Activated CD4-positive, alpha-beta memory T cell treated with anti-CD3 and anti-CD28 coated beads for 36 hours (primary cell): ENCODE results near the gene NLK. TPM values are rescaled to one million over a fixed set of nuclear protein-coding genes. Genes with fewer than 3 reads are reported as not detected.
"Not testable (repeated sequence)": the region's sequence is repeated elsewhere in the genome, so short reads cannot be mapped to it uniquely, and the experiment has no call there.

Experiments
- CTCF ChIA-PET: fragments of 350-600 bp; sonication (Branson Sonifier 250); formaldehyde crosslinking; loops from one replicate; lab custom pipeline; 2021; ENCODE audit warnings: antibody characterized with exemption, inconsistent platforms; lab: Charles Lee
- POLR2A ChIA-PET: fragments of 350-600 bp; sonication (Branson Sonifier 250); formaldehyde crosslinking; loops from one replicate; lab custom pipeline; 2021; ENCODE audit warnings: antibody characterized with exemption; lab: Charles Lee
- DNase-seq: peaks from one replicate; pipeline ENCODE4 v3.0.0-alpha.2; 2020
- H3K27ac Mint-ChIP-seq: one replicate; pipeline ENCODE4 v1.8.0; 2021; ENCODE audit warnings: mixed read lengths
- H3K27me3 Mint-ChIP-seq: one replicate; pipeline ENCODE4 v1.8.0; 2021; ENCODE audit warnings: mixed read lengths
- H3K36me3 Mint-ChIP-seq: one replicate; pipeline ENCODE4 v1.8.0; 2021; ENCODE audit warnings: mixed read lengths
- H3K4me1 Mint-ChIP-seq: one replicate; pipeline ENCODE4 v1.8.0; 2021; ENCODE audit warnings: low read depth, mixed read lengths
- H3K4me3 Mint-ChIP-seq: one replicate; pipeline ENCODE4 v1.8.0; 2021; ENCODE audit warnings: mild to moderate bottlenecking, mixed read lengths
- H3K9me3 Mint-ChIP-seq: one replicate; pipeline ENCODE4 v1.8.0; 2021; ENCODE audit warnings: mixed read lengths
- intact Hi-C: fragments of 100-400 bp; cut with micrococcal nuclease; formaldehyde crosslinking; loops from one replicate; pipeline ENCODE4 v1.15.1; 2023
- total RNA-seq, 2 experiments: library from RNA; stranded (reverse); gene quantifications; one replicate each; pipeline ENCODE4 v1.2.3, GENCODE V29; 2021

NLK gene
- total RNA-seq, 2 experiments from 2014 or later, result 6.8 to 8.3 TPM

- Mint-ChIP-seq H3K36me3 (no peaks in the 10 kb centered on the region), H3K4me3 (no peak overlapping the region), H3K4me1 (no peaks in the 10 kb centered on the region), H3K9me3 (no peaks in the 10 kb centered on the region), H3K27ac (no peak overlapping the region), H3K27me3 (peaks cover 10% of the 10 kb centered on the region)
- ChIA-PET POLR2A (no interaction called here), CTCF (no interaction called here)
- no peak for DNase-seq
- intact Hi-C loops, result no loop called here
Observed at GRCh38 chr17:28018439-28019070, 23.9 kb upstream of the NLK start.

DNA sequence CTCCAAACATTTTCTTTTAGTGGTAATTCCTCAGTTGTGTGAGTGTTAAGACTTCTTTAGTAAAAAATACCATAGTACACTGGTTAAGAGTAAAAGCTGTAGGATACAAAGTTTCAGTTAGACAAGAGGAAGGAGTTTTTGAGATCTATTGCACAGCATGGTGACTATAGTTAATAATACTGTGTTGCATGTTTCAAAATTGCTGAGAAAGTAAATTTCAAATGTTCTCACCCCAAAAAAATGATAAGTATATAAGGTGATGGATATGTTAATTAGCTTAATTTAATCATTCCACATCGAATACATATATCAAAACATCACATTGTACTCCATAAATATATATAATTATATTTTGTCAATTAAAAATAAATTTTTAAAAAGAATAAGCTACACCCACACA, 22.0 kb upstream of the NLK start:
- no peak overlapping the region for H3K4me3 Mint-ChIP-seq
- H3K27ac Mint-ChIP-seq, result no peak overlapping the region
- no peaks in the 10 kb centered on the region for H3K4me1 Mint-ChIP-seq
- no peaks in the 10 kb centered on the region for H3K9me3 Mint-ChIP-seq
- H3K36me3 Mint-ChIP-seq, result no peaks in the 10 kb centered on the region
- ChIA-PET CTCF (no interaction called here), POLR2A (no interaction called here)
- intact Hi-C loops, result no loop called here
- DNase-seq, result no peak
- peaks cover 10% of the 10 kb centered on the region for H3K27me3 Mint-ChIP-seq

DNA sequence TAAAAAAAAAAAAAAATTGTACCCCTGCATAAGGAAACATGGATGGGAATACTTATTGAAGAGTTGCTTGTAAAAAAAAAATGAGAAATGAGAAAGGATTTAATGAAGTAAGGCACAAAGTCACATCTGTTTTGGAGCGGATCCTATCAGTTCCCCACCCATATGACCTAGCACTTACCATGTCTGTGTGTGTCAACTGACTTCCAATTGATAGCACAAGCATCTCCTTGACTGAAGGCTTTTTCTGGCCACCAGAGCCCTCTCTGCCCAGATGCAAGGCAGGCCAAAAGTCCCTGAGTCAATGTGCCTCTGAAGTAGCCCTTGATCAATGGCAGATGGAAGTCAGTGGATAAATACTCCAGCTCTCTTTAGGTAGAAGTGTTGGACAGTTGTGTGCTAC, 13.4 kb upstream of the NLK start:
- no peaks in the 10 kb centered on the region for H3K36me3 Mint-ChIP-seq
- no peak overlapping the region for H3K27ac Mint-ChIP-seq
- H3K27me3 Mint-ChIP-seq, result no peaks in the 10 kb centered on the region
- no peaks in the 10 kb centered on the region for H3K9me3 Mint-ChIP-seq
- intact Hi-C loops, result no loop called here
- DNase-seq, result no peak
- no peaks in the 10 kb centered on the region for H3K4me1 Mint-ChIP-seq
- H3K4me3 Mint-ChIP-seq, result no peak overlapping the region
- ChIA-PET CTCF (no interaction called here), POLR2A (no interaction called here)

GRCh38 chr17:28030386-28030785, 12.1 kb upstream of the NLK start:
- Mint-ChIP-seq H3K27ac (no peak overlapping the region), H3K9me3 (no peaks in the 10 kb centered on the region), H3K36me3 (no peaks in the 10 kb centered on the region), H3K4me1 (no peaks in the 10 kb centered on the region), H3K27me3 (no peaks in the 10 kb centered on the region), H3K4me3 (no peak overlapping the region)
- ChIA-PET CTCF (interaction anchor here (0.9 kb wide), 1 partner anchor 49 kb away, joined by 3 read pairs; no protein-coding TSS in a partner anchor), POLR2A (no interaction called here)
- DNase-seq, result no peak
- intact Hi-C loops, result no loop called here

DNA sequence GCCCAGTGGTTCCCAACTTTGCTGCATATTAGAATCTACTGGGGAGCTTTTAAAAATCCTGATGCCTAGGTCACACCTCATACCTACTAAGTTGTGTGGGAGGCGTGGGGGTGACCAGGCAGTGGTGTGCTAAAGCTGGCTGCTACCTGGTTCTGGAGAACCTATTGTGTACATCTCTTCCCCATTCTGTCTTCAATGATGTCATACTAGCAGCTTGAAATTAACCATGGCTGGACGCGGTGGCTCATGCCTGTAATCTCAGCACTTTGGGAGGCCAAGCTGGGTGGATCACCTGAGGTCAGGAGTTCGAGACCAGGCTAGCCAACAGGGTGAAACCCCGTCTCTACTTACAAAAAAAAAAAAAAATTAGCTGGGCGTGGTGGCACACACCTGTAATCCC, 11.3 kb upstream of the NLK start:
- Mint-ChIP-seq H3K27ac (no peak overlapping the region), H3K36me3 (no peaks in the 10 kb centered on the region), H3K4me1 (no peaks in the 10 kb centered on the region), H3K27me3 (no peaks in the 10 kb centered on the region), H3K4me3 (no peak overlapping the region), H3K9me3 (no peaks in the 10 kb centered on the region)
- intact Hi-C loops, result no loop called here
- CTCF ChIA-PET, result interaction anchor here (0.7 to 0.9 kb wide), 2 partner anchors 50 to 100 kb away, joined by 3 to 4 read pairs; no protein-coding TSS in a partner anchor
- DNase-seq, result no peak
- POLR2A ChIA-PET, result no interaction called here

GRCh38 chr17:28033972-28034714, 8.3 kb upstream of the NLK start:
- POLR2A ChIA-PET, result no interaction called here
- H3K4me1 Mint-ChIP-seq, result peaks cover 1% of the 10 kb centered on the region
- H3K4me3 Mint-ChIP-seq, result no peak overlapping the region
- H3K9me3 Mint-ChIP-seq, result no peaks in the 10 kb centered on the region
- H3K27ac Mint-ChIP-seq, result no peak overlapping the region
- no peaks in the 10 kb centered on the region for H3K27me3 Mint-ChIP-seq
- H3K36me3 Mint-ChIP-seq, result no peaks in the 10 kb centered on the region
- intact Hi-C loops, result no loop called here
- DNase-seq, result no peak
- CTCF ChIA-PET, result no interaction called here

DNA sequence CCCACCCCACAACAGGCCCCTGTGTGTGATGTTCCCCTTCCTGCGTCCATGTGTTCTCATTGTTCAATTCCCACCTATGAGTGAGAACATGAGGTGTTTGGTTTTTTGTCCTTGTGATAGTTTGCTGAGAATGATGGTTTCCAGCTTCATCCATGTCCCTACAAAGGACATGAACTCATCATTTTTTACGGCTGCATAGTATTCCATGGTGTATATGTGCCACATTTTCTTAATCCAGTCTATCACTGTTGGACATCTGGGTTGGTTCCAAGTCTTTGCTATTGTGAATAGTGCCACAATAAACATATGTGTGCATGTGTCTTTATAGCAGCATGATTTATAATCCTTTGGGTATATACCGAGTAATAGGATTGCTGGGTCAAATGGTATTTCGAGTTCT, 7.0 kb upstream of the NLK start:
- DNase-seq, intact Hi-C loops, H3K27me3 Mint-ChIP-seq, H3K4me3 Mint-ChIP-seq, H3K9me3 Mint-ChIP-seq, CTCF ChIA-PET, POLR2A ChIA-PET, H3K36me3 Mint-ChIP-seq, H3K4me1 Mint-ChIP-seq, H3K27ac Mint-ChIP-seq: not testable (repeated sequence)

GRCh38 chr17:28035884-28036283, 6.6 kb upstream of the NLK start:
- H3K4me3 Mint-ChIP-seq, H3K27me3 Mint-ChIP-seq, H3K27ac Mint-ChIP-seq, DNase-seq, CTCF ChIA-PET, H3K36me3 Mint-ChIP-seq, H3K9me3 Mint-ChIP-seq, H3K4me1 Mint-ChIP-seq, intact Hi-C loops, POLR2A ChIA-PET: not testable (repeated sequence)

- Mint-ChIP-seq H3K9me3 (no peaks in the 10 kb centered on the region), H3K36me3 (no peaks in the 10 kb centered on the region), H3K4me3 (no peak overlapping the region), H3K27me3 (no peaks in the 10 kb centered on the region), H3K27ac (no peak overlapping the region), H3K4me1 (peaks cover 25% of the 10 kb centered on the region)
- ChIA-PET POLR2A (interaction anchor here (0.6 kb wide), 1 partner anchor 231 kb away, joined by 3 read pairs; no protein-coding TSS in a partner anchor), CTCF (interaction anchor here (0.8 kb wide), 1 partner anchor 145 kb away, joined by 3 read pairs; the partner anchor contains the start of gene LYRM9)
- intact Hi-C loops, result no loop called here
- no peak for DNase-seq
Observed at GRCh38 chr17:28038802-28039201, 3.7 kb upstream of the NLK start.

GRCh38 chr17:28039251-28039650, 3.2 kb upstream of the NLK start:
- Mint-ChIP-seq H3K4me3 (no peak overlapping the region), H3K27ac (no peak overlapping the region), H3K4me1 (peaks cover 30% of the 10 kb centered on the region), H3K36me3 (no peaks in the 10 kb centered on the region), H3K27me3 (no peaks in the 10 kb centered on the region), H3K9me3 (no peaks in the 10 kb centered on the region)
- DNase-seq, result no peak
- intact Hi-C loops, result no loop called here
- POLR2A ChIA-PET, result interaction anchor here (0.6 kb wide), 1 partner anchor 232 kb away, joined by 3 read pairs; no protein-coding TSS in a partner anchor
- CTCF ChIA-PET, result interaction anchor here (0.8 kb wide), 1 partner anchor 146 kb away, joined by 3 read pairs; the partner anchor contains the start of gene LYRM9

DNA sequence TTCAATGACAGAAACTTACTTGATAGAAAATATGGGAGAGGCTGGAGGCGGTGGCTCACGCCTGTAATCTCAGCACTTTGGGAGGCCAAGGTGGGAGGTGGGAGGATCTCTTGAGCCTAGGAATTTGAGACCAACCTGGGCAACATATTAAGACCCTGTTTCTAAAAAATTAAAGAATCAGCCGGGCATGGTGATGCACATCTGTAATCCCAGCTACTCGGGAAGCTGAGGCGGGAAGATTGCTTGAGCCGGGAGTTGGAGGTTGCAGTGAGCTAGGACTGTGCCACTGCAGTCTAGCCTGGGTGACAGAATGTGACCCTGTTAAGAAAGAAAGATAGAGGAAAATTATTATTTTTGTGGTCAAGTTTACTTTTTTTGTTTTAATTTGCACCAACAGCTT, 2.1 kb upstream of the NLK start:
- DNase-seq, result no peak
- H3K9me3 Mint-ChIP-seq, result no peaks in the 10 kb centered on the region
- H3K36me3 Mint-ChIP-seq, result no peaks in the 10 kb centered on the region
- peak overlapping the region; percentile 71 for H3K4me3 Mint-ChIP-seq
- H3K4me1 Mint-ChIP-seq, result peaks cover 40% of the 10 kb centered on the region
- POLR2A ChIA-PET, result interaction anchor here (1.6 kb wide), 1 partner anchor 17 kb away, joined by 6 read pairs; no protein-coding TSS in a partner anchor
- CTCF ChIA-PET, result interaction anchor here (1.2 to 1.3 kb wide), 2 partner anchors 17 to 20 kb away, joined by 3 to 6 read pairs; no protein-coding TSS in a partner anchor
- intact Hi-C loops, result loop anchor here (2.0 to 5.0 kb wide), 2 partner anchors 18 to 277 kb away; partner anchors contain the start of gene TMEM97
- no peak overlapping the region for H3K27ac Mint-ChIP-seq
- no peaks in the 10 kb centered on the region for H3K27me3 Mint-ChIP-seq
